ENCODE measurements around the gene NOC2L. TPM values are rescaled to one million over a fixed set of nuclear protein-coding genes. Genes with fewer than 3 reads are reported as not detected.

Gene NOC2L
- total and polyA plus RNA-seq, 9 of the 15 experiments (the other 6 are each of a cell fraction or from before 2014, with no cell fraction given): 4.0 to 410 (median 200) TPM

DNA sequence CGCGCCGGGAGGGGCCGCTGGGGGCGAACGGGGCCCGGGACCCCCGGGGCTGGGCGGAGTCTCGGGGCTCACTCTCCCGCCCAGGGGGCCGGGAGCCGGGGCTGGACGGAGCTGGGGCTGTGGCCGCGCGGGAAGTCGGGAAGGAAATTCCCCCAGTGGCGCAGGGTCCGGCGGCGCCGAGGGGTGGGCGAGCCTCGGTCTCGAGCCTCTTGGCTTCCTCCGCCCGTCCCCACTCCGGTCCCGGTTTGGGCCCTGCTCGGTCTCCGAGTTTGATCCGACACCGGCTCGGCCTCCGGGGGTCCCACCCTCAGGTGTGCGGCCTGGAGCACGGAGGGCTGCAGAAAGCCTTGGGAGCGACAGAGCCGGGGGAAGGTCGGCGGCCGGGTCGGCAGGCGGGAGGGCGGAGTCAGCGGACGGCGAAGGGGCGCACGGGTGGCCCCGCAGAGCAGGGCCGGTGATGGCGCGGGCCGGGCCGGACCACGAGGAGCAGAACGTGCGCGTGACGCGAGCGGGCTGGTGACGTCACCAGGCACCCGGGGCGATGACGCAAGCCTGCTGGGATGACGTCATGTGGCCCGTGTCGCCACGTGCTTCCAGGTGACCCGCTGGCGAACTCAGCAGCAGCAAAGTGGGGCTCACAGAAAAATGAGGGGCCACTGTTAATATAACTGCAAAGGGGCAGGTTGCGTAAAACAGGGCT lies 41.5 kb upstream of the NOC2L start (continued):
- TF ChIP-seq, protein P1, sequence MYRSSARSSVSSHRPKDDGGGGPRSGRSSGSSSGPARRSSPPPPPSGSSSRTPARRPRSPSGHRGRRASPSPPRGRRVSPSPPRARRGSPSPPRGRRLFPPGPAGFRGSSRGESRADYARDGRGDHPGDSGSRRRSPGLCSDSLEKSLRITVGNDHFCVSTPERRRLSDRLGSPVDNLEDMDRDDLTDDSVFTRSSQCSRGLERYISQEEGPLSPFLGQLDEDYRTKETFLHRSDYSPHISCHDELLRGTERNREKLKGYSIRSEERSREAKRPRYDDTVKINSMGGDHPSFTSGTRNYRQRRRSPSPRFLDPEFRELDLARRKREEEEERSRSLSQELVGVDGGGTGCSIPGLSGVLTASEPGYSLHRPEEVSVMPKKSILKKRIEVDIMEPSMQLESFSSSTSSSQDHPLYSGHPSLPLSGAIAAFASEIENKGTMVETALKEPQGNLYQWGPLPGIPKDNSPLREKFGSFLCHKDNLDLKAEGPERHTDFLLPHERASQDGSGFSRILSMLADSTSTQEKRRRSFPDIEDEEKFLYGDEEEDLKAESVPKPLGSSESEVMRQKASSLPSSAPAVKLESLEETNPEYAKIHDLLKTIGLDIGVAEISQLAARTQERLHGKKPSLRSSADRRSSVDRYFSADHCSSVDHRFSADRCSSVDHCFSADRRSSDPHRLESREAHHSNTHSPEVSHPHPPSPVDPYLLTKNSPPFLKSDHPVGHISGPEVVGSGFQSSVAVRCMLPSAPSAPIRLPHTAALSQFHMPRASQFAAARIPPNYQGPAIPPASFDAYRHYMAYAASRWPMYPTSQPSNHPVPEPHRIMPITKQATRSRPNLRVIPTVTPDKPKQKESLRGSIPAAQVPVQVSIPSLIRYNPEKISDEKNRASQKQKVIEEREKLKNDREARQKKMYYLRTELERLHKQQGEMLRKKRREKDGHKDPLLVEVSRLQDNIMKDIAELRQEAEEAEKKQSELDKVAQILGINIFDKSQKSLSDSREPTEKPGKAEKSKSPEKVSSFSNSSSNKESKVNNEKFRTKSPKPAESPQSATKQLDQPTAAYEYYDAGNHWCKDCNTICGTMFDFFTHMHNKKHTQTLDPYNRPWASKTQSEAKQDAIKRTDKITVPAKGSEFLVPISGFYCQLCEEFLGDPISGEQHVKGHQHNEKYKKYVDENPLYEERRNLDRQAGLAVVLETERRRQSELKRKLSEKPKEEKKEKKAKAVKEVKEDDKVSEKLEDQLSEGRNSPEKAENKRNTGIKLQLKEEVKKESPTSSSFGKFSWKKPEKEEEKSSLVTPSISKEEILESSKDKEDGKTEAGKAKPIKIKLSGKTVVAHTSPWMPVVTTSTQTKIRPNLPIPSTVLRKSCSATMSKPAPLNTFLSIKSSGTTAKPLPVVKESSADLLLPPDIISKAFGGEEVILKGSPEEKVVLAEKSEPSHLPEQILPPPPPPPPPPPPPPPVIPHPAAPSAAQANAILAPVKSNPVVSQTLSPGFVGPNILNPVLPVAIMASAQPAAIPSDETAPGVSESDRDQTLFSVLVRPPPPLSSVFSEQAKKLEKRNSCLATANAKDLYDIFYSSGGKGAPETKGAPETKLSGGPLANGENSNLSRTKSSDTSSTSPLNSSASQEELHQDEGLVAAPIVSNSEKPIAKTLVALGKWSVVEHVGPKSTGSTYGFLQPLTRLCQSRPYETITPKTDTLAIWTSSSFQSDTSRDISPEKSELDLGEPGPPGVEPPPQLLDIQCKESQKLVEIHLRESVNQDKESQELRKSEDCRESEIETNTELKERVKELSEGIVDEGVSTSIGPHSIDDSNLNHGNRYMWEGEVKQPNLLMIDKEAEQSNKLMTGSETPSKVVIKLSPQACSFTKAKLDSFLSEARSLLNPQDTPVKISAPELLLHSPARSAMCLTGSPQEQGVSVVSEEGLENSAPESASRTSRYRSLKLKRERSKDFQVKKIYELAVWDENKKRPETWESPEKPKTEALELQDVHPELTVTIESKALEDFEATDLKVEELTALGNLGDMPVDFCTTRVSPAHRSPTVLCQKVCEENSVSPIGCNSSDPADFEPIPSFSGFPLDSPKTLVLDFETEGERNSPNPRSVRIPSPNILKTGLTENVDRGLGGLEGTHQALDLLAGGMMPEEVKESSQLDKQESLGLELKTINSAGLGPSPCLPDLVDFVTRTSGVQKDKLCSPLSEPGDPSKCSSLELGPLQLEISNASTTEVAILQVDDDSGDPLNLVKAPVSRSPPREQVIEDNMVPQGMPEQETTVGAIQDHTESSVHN (IDR thresholded peaks at IDR 0.05; ENCODE audit: borderline replicate concordance in 1 of 2, low read depth in 1 of 2): peak in 1 of 2 experiments; percentile 92; a peak in 2 of 4 replicates
- TF ChIP-seq RBM34 (IDR thresholded peaks at IDR 0.05; ENCODE audit: borderline replicate concordance, insufficient read depth, low read length): no peak
- no peak for TF ChIP-seq ZKSCAN8 (CRISPR knock-in tag; IDR thresholded peaks at IDR 0.05)
- no peak for TF ChIP-seq SRSF9 (IDR thresholded peaks at IDR 0.05; ENCODE audit: borderline replicate concordance, low read depth, low read length)
- TF ChIP-seq, protein P2, sequence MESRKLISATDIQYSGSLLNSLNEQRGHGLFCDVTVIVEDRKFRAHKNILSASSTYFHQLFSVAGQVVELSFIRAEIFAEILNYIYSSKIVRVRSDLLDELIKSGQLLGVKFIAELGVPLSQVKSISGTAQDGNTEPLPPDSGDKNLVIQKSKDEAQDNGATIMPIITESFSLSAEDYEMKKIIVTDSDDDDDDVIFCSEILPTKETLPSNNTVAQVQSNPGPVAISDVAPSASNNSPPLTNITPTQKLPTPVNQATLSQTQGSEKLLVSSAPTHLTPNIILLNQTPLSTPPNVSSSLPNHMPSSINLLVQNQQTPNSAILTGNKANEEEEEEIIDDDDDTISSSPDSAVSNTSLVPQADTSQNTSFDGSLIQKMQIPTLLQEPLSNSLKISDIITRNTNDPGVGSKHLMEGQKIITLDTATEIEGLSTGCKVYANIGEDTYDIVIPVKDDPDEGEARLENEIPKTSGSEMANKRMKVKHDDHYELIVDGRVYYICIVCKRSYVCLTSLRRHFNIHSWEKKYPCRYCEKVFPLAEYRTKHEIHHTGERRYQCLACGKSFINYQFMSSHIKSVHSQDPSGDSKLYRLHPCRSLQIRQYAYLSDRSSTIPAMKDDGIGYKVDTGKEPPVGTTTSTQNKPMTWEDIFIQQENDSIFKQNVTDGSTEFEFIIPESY (CRISPR knock-in tag; IDR thresholded peaks at IDR 0.05): peak; percentile 91
- TF ChIP-seq CTBP1 (IDR thresholded peaks at IDR 0.05; ENCODE audit: borderline replicate concordance): peak; percentile 95
- peak; percentile 79 for TF ChIP-seq PRPF4 (IDR thresholded peaks at IDR 0.05; ENCODE audit: insufficient read depth, low read depth, low read length, poor library complexity, severe bottlenecking)
- no peak for TF ChIP-seq ZNF717 (CRISPR knock-in tag; IDR thresholded peaks at IDR 0.05)
- TF ChIP-seq RHOXF2B (CRISPR knock-in tag; conservative IDR thresholded peaks at IDR 0.05): 0 out of 2 replicates have a peak, but pooled peaks have one; percentile 72
- no peak; the same call in 1 of the 2 replicates for TF ChIP-seq ZNF121 (CRISPR knock-in tag; conservative IDR thresholded peaks at IDR 0.05)
- TF ChIP-seq, protein P3, sequence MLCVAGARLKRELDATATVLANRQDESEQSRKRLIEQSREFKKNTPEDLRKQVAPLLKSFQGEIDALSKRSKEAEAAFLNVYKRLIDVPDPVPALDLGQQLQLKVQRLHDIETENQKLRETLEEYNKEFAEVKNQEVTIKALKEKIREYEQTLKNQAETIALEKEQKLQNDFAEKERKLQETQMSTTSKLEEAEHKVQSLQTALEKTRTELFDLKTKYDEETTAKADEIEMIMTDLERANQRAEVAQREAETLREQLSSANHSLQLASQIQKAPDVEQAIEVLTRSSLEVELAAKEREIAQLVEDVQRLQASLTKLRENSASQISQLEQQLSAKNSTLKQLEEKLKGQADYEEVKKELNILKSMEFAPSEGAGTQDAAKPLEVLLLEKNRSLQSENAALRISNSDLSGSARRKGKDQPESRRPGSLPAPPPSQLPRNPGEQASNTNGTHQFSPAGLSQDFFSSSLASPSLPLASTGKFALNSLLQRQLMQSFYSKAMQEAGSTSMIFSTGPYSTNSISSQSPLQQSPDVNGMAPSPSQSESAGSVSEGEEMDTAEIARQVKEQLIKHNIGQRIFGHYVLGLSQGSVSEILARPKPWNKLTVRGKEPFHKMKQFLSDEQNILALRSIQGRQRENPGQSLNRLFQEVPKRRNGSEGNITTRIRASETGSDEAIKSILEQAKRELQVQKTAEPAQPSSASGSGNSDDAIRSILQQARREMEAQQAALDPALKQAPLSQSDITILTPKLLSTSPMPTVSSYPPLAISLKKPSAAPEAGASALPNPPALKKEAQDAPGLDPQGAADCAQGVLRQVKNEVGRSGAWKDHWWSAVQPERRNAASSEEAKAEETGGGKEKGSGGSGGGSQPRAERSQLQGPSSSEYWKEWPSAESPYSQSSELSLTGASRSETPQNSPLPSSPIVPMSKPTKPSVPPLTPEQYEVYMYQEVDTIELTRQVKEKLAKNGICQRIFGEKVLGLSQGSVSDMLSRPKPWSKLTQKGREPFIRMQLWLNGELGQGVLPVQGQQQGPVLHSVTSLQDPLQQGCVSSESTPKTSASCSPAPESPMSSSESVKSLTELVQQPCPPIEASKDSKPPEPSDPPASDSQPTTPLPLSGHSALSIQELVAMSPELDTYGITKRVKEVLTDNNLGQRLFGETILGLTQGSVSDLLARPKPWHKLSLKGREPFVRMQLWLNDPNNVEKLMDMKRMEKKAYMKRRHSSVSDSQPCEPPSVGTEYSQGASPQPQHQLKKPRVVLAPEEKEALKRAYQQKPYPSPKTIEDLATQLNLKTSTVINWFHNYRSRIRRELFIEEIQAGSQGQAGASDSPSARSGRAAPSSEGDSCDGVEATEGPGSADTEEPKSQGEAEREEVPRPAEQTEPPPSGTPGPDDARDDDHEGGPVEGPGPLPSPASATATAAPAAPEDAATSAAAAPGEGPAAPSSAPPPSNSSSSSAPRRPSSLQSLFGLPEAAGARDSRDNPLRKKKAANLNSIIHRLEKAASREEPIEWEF (CRISPR knock-in tag; IDR thresholded peaks at IDR 0.05): no peak
